ENCODE data around the gene CYB5R4. TPM values are rescaled to one million over a fixed set of nuclear protein-coding genes. Genes with fewer than 3 reads are reported as not detected.
"Not testable (repeated sequence)": the region's sequence is repeated elsewhere in the genome, so short reads cannot be mapped to it uniquely, and the experiment has no call there.

The CYB5R4 gene
- total RNA-seq, 1 donor from 2014 or later = 13.0 TPM

- peaks cover 5% of the 10 kb centered on the region for H3K9me3 Mint-ChIP-seq (ENCODE audit: low read depth)
Measured at GRCh38 chr6:83921315-83921714, 61.8 kb downstream of the CYB5R4 start.

GRCh38 chr6:83927470-83927869 lies 68.0 kb downstream of the CYB5R4 start:
- H3K27ac Mint-ChIP-seq (ENCODE audit: unreplicated experiment) = no peak overlapping the region
- H3K4me1 Mint-ChIP-seq (ENCODE audit: low read depth) = peaks cover 10% of the 10 kb centered on the region
- H3K9me3 Mint-ChIP-seq (ENCODE audit: low read depth) = peaks cover 5% of the 10 kb centered on the region

More at GRCh38 chr6:83921315-83921714, 61.8 kb downstream of the CYB5R4 start:
- no peak overlapping the region for H3K4me3 Mint-ChIP-seq (ENCODE audit: unreplicated experiment)
- no peaks in the 10 kb centered on the region for H3K27me3 Mint-ChIP-seq (ENCODE audit: low read depth)
- no peak for DNase-seq (ENCODE audit: low spot score)
- H3K27ac Mint-ChIP-seq (ENCODE audit: unreplicated experiment) = no peak overlapping the region
- peaks cover 14% of the 10 kb centered on the region for H3K36me3 Mint-ChIP-seq (ENCODE audit: low read depth)
- H3K4me1 Mint-ChIP-seq (ENCODE audit: low read depth) = no peaks in the 10 kb centered on the region
- no peak for TF ChIP-seq CTCF (IDR thresholded peaks at IDR 0.05)

GRCh38 chr6:83928286-83928685 lies 68.8 kb downstream of the CYB5R4 start:
- H3K36me3 Mint-ChIP-seq (ENCODE audit: low read depth) = peaks cover 21% of the 10 kb centered on the region
- no peak overlapping the region for H3K27ac Mint-ChIP-seq (ENCODE audit: unreplicated experiment)
- H3K4me3 Mint-ChIP-seq (ENCODE audit: unreplicated experiment) = no peak overlapping the region
- H3K27me3 Mint-ChIP-seq (ENCODE audit: low read depth) = no peaks in the 10 kb centered on the region
- no peak for DNase-seq (ENCODE audit: low spot score)
- peaks cover 10% of the 10 kb centered on the region for H3K4me1 Mint-ChIP-seq (ENCODE audit: low read depth)
- peaks cover 5% of the 10 kb centered on the region for H3K9me3 Mint-ChIP-seq (ENCODE audit: low read depth)
- TF ChIP-seq CTCF (IDR thresholded peaks at IDR 0.05) = no peak

More at GRCh38 chr6:83927470-83927869, 68.0 kb downstream of the CYB5R4 start:
- H3K36me3 Mint-ChIP-seq (ENCODE audit: low read depth) = peaks cover 22% of the 10 kb centered on the region
- no peak overlapping the region for H3K4me3 Mint-ChIP-seq (ENCODE audit: unreplicated experiment)
- no peaks in the 10 kb centered on the region for H3K27me3 Mint-ChIP-seq (ENCODE audit: low read depth)
- no peak for TF ChIP-seq CTCF (IDR thresholded peaks at IDR 0.05)
- no peak for DNase-seq (ENCODE audit: low spot score)

- peaks cover 35% of the 10 kb centered on the region for H3K9me3 Mint-ChIP-seq (ENCODE audit: low read depth)
- not testable (repeated sequence) for H3K27me3 Mint-ChIP-seq (ENCODE audit: low read depth); H3K27ac Mint-ChIP-seq (ENCODE audit: unreplicated experiment); H3K4me1 Mint-ChIP-seq (ENCODE audit: low read depth); H3K4me3 Mint-ChIP-seq (ENCODE audit: unreplicated experiment); DNase-seq (ENCODE audit: low spot score)
- H3K36me3 Mint-ChIP-seq (ENCODE audit: low read depth) = peaks cover 26% of the 10 kb centered on the region
Measured at GRCh38 chr6:83946201-83946833, 86.8 kb downstream of the CYB5R4 start.

GRCh38 chr6:83947983-83948382 lies 88.5 kb downstream of the CYB5R4 start:
- H3K27ac Mint-ChIP-seq (ENCODE audit: unreplicated experiment); H3K27me3 Mint-ChIP-seq (ENCODE audit: low read depth); H3K4me3 Mint-ChIP-seq (ENCODE audit: unreplicated experiment); DNase-seq (ENCODE audit: low spot score); H3K4me1 Mint-ChIP-seq (ENCODE audit: low read depth): not testable (repeated sequence)
- Mint-ChIP-seq H3K36me3 (ENCODE audit: low read depth) (peaks cover 25% of the 10 kb centered on the region), H3K9me3 (ENCODE audit: low read depth) (peaks cover 35% of the 10 kb centered on the region)

- no peak for TF ChIP-seq CTCF (IDR thresholded peaks at IDR 0.05)
- Mint-ChIP-seq H3K27ac (ENCODE audit: unreplicated experiment) (no peak overlapping the region), H3K27me3 (ENCODE audit: low read depth) (no peaks in the 10 kb centered on the region), H3K4me3 (ENCODE audit: unreplicated experiment) (no peak overlapping the region), H3K36me3 (ENCODE audit: low read depth) (peaks cover 17% of the 10 kb centered on the region), H3K9me3 (ENCODE audit: low read depth) (peaks cover 31% of the 10 kb centered on the region), H3K4me1 (ENCODE audit: low read depth) (no peaks in the 10 kb centered on the region)
- DNase-seq (ENCODE audit: low spot score) = no peak
Measured at GRCh38 chr6:83948851-83949250, 89.4 kb downstream of the CYB5R4 start.

GRCh38 chr6:83951423-83951822 lies 91.9 kb downstream of the CYB5R4 start:
- not testable (repeated sequence) for DNase-seq (ENCODE audit: low spot score); H3K4me1 Mint-ChIP-seq (ENCODE audit: low read depth); H3K27me3 Mint-ChIP-seq (ENCODE audit: low read depth); H3K4me3 Mint-ChIP-seq (ENCODE audit: unreplicated experiment); H3K27ac Mint-ChIP-seq (ENCODE audit: unreplicated experiment)
- Mint-ChIP-seq H3K9me3 (ENCODE audit: low read depth) (peaks cover 12% of the 10 kb centered on the region), H3K36me3 (ENCODE audit: low read depth) (peaks cover 14% of the 10 kb centered on the region)
